ENCODE results near the gene ZAP70. TPM values are rescaled to one million over a fixed set of nuclear protein-coding genes. Genes with fewer than 3 reads are reported as not detected.

The ZAP70 gene
- total and polyA plus RNA-seq, 2 of the 13 experiments (the other 11 are each of a cell fraction or from before 2014, with no cell fraction given): 0.51 to 4.0 TPM

- TF ChIP-seq TOE1 (CRISPR knock-in tag; IDR thresholded peaks at IDR 0.05): no peak
- peak; percentile 76 for TF ChIP-seq KAT8 (CRISPR knock-in tag; IDR thresholded peaks at IDR 0.05)
- no peak for TF ChIP-seq PAF1 (CRISPR knock-in tag; IDR thresholded peaks at IDR 0.05)
- no peak for TF ChIP-seq TFDP2 (CRISPR knock-in tag; IDR thresholded peaks at IDR 0.05)
- no peak for TF ChIP-seq CHD4 (IDR thresholded peaks at IDR 0.05; ENCODE audit: borderline replicate concordance, low read length)
- peak; percentile 64; the same call in 1 of the 2 replicates for TF ChIP-seq HIC2 (CRISPR knock-in tag; IDR thresholded peaks at IDR 0.05; ENCODE audit: low read depth)
- TF ChIP-seq ARID4A (CRISPR knock-in tag; IDR thresholded peaks at IDR 0.05; ENCODE audit: borderline replicate concordance): no peak; the same call in 1 of the 2 replicates
- no peak for TF ChIP-seq KDM1A (CRISPR knock-in tag; IDR thresholded peaks at IDR 0.05)
- no peak for TF ChIP-seq FOXA1 (IDR thresholded peaks at IDR 0.05)
- peak; percentile 35; the same call in 1 of the 2 replicates for TF ChIP-seq FOXA1 (CRISPR knock-in tag; IDR thresholded peaks at IDR 0.05)
- TF ChIP-seq THAP11 (CRISPR knock-in tag; IDR thresholded peaks at IDR 0.05): no peak
- no peak for TF ChIP-seq NCOA2 (CRISPR knock-in tag; IDR thresholded peaks at IDR 0.05)
- TF ChIP-seq GMEB2 (CRISPR knock-in tag; IDR thresholded peaks at IDR 0.05; ENCODE audit: low read depth): no peak
- no peak for TF ChIP-seq ZNF800 (CRISPR knock-in tag; IDR thresholded peaks at IDR 0.05)
- peak; percentile 7; the same call in 1 of the 2 replicates for TF ChIP-seq FOSL2 (CRISPR knock-in tag; IDR thresholded peaks at IDR 0.05)
- peak; percentile 70 for TF ChIP-seq ZFY (CRISPR knock-in tag; IDR thresholded peaks at IDR 0.05)
- no peak for TF ChIP-seq ZEB1 (IDR thresholded peaks at IDR 0.05; ENCODE audit: insufficient replicate concordance, low read depth)
- peak; percentile 61; the same call in 1 of the 2 replicates for TF ChIP-seq ARNTL (CRISPR knock-in tag; IDR thresholded peaks at IDR 0.05)
- no peak; the same call in 1 of the 2 replicates for TF ChIP-seq PRMT3 (CRISPR knock-in tag; IDR thresholded peaks at IDR 0.05; ENCODE audit: borderline replicate concordance, low read depth)
Observed at GRCh38 chr2:97713296-97714083, at the start of gene ZAP70 (continued).
